Effector CD8-positive, alpha-beta T cell (primary cell): ENCODE results near the gene NLGN2.
A peak's percentile ranks its signal among the peaks of the same experiment; 100 is the strongest.
"Not testable (repeated sequence)": the region's sequence is repeated elsewhere in the genome, so short reads cannot be mapped to it uniquely, and the experiment has no call there.

ENCODE experiments used
- DNase-seq: peaks from one replicate; lab custom pipeline; 2025; lab: John Stamatoyannopoulos, UW
- total RNA-seq, 4 experiments: gene quantifications; one replicate each; lab custom pipeline; 2026; lab: John Stamatoyannopoulos, UW

NLGN2 gene
- total RNA-seq, result 3.7 to 7.8 (median 4.5) reads per million in 4 experiments

DNA sequence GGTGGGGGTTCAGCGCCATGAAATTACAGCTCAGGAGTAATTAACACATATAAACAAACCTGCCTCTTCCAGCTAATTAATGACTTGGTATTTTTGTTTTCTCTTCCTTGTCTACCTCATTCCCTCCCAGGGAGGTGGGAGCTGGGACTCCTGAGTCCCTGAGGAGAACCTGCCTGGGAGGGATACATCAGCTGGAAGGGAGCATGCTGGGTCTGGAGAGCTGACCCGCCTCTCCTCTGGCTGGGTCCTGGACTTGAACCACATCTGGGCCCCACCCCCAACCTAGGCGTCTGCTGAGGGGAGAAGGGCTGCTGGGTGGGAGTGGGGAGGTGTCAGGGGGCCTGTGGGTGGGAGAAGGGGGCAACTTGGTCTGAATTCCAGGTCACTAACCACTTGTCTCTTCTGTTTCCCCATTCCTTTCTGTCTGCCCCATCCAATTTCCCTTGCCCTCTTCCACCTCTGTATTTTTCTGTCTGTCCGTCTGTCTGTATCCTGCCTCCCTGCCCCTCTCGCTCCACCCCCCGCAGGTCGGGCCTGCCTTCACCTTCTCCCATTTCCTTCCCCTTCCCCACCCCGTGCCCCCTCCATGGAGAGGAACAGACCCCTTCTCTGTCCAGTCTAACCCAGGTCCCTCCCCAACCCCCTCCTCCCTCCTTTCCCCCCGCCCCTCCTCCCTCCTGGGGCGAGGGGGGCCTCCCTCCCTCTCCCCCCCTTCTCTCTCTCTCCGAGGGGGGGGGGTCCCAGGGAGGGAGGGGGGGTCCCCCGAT lies at the start of gene NLGN2:
Gene NLGN2, plus strand, starts transcription at position 361 of the 767 bp plus-strand sequence. CDS start 411 bp downstream, outside the sequence.
- no peak for DNase-seq

- DNase-seq, result no peak
These were observed 45.7 kb upstream of the NLGN2 start for GRCh38 chr17:7361906-7362305.

DNA sequence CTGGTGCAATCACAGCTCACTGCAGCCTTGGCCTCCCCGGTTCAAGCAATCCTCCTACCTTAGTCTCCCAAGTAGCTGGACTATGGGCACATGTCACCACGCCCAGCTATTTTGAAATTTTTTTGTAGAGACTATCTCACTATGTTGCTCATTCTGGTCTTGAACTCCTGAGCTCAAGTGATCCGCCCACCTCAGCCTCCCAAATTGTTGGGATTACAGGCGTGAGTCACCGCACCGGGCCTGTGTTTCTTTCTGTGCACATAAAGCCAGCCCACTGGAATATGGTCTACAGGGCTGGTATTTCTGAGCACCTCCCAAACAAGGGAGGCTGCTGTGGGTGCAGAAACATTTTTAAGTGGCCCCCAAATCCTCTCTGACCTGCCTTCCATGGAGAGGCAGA lies 44.3 kb upstream of the NLGN2 start:
- DNase-seq, result no peak

GRCh38 chr17:7365963-7366362 lies 41.7 kb upstream of the NLGN2 start:
- not testable (repeated sequence) for DNase-seq

- DNase-seq, result no peak
These were observed 40.6 kb upstream of the NLGN2 start for GRCh38 chr17:7367083-7367482.

DNA sequence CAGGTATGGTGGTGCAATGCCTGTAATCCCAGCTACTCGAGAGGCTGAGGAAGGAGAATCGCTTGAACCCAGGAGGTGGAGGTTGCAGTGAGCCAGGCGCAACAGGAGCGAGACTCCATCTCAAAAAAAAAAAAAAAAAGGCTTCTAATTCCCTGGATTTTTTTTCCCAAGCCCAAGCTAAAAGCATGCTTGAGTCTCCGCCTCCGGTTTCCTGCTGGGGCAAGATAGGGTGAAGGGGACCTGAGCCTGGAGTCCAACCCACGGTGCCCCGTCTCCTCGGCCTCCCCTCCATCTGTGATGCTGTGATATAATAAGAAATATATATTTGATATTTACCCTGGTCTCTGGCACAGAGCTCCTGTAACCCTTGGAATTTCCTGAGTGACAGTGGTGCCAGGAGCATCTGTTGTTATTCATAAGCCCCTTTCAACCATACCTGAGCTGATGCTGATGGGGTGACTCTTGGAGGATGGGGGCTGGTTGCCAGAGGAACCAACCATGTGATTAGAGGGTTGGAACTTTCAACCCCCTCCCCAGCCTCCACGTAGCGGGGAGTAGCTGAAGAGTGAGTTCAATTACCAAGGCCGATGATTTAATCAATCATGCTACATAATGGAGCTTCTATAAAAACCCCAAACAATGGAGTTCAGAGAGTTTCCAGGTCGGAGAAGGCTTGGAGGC lies 39.6 kb upstream of the NLGN2 start:
- no peak for DNase-seq

DNA sequence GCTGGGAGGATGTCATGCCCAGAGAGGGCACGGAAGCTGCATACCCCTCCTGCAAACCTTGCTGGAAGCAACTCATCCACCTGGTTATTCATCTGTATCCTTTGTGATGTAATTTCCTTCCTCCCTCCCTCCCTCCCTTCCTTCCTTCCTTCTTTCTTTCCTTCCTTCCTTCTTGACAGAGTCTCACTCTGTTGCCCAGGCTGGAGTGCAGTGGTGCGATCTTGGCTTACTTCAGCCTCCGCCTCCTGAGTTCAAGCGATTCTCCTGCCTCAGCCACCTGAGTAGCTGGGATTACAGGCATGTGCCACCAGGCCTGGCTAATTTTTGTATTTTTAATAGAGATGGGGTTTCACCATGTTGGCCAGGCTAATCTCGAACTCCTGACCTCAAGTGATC lies 39.0 kb upstream of the NLGN2 start:
- not testable (repeated sequence) for DNase-seq

- DNase-seq, result no peak
These were observed 37.8 kb upstream of the NLGN2 start for GRCh38 chr17:7369825-7370224.

GRCh38 chr17:7370853-7371252 lies 36.8 kb upstream of the NLGN2 start:
- DNase-seq, result no peak

- DNase-seq, result no peak
These were observed 33.3 kb upstream of the NLGN2 start for GRCh38 chr17:7374353-7374752.

DNA sequence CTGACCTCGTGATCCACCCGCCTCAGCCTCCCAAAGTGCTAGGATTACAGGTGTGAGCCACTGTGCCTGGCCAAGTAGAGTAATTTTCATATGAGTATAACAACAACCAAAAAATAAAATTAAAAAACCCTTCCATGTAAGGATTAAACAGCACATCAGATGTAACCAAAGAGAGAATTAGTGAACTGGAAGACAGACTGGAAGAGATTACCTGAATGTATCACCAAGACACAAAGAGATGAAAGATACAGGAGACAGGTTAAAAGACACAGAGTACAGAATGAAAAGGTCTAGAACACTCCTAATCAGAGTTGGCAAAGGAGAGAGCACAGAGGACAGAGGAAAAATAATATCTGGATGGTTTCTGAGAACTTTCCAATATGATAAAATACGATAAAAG lies 28.5 kb upstream of the NLGN2 start:
- no peak for DNase-seq

DNA sequence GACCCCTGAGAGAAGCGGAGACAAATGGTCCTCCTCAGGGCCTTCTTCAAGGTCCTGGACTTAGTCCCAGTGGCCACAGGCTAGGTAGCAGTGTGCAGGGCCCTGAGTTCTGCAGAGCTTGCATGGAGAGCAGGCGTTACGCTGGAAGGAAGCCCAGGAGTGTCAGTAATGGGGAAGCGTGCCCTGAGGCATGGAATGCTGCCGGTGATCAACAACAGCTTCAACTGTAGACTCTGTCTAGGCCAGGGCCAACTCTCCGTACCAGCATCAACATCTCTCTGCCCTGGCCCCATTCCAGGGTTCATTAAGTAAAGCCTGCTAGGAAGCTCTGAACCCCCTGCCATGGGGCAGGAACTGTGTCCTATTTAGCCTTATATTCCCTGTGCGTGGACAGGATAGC lies 27.3 kb upstream of the NLGN2 start:
- no peak for DNase-seq

DNA sequence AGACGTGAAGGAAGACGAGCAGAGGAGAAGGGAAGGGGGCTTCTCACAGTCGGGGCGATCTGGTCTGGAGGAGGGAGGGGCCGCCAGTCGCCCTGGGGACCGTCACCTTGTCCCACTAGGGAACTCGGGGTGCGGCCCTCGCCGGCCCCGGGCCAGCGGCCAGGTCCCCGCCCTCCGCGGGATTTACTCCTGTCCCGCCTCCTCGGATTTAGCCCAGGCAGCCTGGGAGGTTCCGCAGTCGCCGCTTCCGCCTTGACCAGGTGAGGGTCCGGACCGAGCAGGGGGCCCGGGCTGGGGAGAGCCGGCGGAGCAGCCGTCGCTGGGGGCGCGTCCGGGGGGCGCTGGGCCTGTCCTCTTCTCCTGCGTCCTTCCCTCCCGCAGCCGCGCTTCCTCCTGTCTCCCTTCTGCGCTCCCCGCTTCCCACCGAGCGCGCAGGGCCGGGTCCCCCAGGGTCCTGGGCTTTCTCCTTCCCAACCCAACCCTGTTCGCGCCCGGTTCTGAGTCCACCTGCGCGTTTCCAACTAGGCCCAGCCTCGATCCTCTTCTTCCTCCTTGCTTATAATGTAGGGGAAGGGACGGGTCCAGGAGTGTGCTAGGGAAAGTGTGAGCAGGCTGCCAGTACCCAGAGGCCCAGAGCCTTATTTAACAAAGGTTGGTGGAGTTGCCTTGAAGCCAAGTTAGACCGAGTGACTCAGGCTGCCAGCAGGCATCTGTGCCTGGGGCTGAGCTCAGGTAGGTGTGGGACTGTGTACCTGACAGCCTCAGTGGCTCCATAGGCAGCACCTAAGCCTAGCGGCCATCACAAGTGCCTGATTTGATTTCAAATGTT lies 26.6 kb upstream of the NLGN2 start, which contains the start of gene TNK1:
Gene TNK1, plus strand, starts transcription at position 235 of the 829 bp plus-strand sequence. CDS start 1,838 bp downstream, outside the sequence.
- no peak for DNase-seq

DNA sequence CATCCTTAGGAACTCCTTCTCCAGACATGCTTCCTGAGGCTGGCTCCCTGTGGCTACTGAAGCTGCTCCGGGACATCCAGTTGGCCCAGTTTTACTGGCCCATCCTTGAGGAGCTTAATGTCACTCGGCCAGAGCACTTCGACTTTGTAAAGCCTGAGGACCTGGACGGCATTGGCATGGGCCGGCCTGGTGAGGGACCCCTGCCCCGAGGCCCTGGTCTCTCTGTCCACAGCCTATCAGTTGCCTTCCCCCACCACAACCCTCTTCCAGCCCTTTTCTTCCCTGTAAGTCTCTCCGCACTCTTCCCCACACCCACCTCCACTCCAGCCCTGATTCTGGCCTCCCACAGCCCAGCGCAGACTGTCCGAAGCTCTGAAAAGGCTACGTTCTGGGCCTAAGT lies 24.7 kb upstream of the NLGN2 start:
- DNase-seq, result no peak

DNA sequence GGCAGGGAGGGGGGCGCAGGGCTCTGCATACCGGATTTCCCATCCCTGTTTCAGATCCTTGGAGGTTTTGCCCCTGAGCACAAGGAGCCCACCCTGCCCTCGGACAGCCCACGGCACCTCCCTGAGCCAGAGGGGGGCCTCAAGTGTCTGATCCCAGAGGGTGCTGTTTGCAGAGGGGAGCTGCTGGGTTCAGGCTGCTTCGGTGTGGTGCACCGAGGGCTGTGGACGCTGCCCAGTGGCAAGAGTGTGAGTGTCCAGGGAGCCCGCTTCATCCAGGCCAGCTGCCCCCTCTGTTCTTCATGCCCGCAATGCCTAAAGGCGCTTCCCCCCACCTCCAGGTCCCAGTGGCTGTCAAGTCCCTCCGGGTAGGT lies 24.3 kb upstream of the NLGN2 start:
- no peak for DNase-seq

- DNase-seq, result peak; percentile 70
These were observed 23.7 kb upstream of the NLGN2 start for GRCh38 chr17:7383742-7384488.

DNA sequence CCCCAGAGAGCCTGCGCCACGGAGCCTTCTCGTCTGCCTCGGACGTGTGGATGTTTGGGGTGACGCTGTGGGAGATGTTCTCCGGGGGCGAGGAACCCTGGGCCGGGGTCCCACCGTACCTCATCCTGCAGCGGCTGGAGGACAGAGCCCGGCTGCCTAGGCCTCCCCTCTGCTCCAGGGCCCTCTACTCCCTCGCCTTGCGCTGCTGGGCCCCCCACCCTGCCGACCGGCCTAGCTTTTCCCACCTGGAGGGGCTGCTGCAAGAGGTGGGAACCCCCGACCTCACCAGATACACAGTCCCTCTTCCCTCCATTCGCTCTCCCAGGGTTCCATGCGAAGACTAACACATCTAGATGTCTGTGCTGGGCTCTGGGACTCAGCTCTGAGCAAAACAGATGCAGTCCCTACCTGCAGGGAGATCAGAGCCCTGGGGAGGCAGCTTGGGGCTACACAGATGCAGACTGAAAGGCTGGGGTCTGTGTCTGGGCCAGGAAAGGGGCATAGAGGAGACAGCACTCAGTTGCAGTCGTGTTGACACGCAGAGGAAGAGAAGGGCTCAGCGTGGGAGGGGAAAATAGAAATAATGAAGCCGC lies 23.1 kb upstream of the NLGN2 start:
- DNase-seq, result no peak

DNA sequence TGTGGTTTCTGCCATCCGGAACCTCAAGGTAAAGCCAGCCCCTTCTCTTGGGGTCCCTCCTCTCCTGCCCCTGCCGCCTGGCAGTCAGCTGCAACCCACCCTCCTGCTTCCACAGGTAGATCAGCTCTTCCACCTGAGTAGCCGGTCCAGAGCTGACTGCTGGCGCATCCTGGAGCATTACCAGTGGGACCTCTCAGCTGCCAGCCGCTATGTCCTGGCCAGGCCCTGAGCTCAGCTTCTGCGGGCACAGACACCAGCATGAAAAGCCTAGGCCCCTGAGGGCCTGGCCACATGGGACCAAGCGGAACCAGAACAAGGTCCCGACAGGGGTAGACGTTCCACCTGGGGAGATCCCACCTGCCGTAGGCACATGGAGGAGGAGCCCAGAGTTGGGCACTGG lies 18.8 kb upstream of the NLGN2 start:
- no peak for DNase-seq

DNA sequence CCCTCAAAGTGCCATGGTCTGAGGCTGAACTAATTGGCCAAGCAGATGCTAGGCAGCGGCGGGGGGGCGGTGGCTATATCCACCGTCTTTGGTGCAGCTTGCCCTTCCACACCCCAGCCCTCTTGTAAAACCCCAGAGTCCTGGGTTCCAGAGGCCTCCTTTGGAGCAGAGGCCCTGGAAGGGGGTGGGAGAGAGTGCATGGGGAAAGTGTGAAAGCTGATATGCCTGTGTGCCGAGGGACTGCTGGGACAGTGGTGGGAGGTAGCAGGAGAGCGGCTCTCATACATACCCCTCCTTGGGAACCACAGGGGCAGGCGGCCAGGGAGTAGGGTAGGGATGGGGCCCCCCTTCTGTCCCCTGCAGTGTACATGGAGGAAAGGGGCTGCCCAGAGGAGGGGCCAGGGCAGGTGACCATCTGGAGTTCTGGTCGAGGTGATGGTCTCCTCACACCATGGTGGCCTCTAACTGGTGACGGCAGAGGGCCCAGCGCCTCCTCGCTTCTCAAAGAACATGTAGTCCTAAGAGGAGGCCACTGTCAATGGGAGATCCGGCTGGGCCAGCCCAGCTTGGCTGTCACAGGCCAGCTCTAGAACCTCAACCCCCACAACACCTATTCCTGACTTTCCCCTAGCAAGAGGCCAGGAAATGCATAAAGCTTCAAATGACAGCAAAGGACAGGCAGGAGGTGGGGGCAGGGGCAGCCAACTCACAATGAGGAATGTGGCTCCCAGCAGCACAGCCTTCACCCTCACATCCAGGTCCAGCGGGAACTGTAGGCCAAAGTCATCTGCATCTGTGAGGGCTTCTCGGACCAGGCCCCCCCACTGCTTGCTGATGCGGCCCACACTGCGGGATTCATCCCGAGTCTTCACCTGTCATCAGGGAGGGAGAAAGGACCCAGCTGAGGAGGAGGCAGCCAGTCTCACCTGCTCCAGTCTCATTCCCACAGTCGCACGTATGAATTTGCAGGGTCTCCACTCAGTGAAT lies 17.4 kb upstream of the NLGN2 start:
- no peak for DNase-seq

DNA sequence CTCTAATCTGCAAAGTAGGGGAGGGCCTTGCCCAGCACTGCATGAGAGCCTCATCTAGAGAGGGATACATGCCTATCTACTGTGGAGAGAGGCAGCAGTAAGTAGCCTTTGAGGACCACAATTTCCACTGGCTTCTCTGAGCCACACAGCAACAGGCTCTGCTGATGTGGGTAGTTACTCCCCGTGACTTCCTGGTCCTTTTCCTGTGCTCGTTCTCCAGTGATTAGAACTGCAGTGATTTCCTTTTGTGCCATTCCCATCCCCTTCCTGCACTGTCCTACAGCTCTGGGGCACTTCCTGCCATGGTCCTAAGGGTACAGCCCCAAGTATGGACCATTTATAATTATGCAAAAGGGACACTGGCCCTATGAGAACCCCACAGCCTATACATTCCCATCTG lies 16.3 kb upstream of the NLGN2 start:
- no peak for DNase-seq
